Activated CD4-positive, alpha-beta T cell treated with anti-CD3 and anti-CD28 coated beads, Interleukin-10, Interleukin-2, amounts not matched to agents 100 ng/mL and 50 ng/mL, durations not matched to agents 16 hours and 8 hours (primary cell): ENCODE data around the gene ZDHHC11.
"Not testable (repeated sequence)": the region's sequence is repeated elsewhere in the genome, so short reads cannot be mapped to it uniquely, and the experiment has no call there.

Experiments used
- DNase-seq: peaks from one replicate; pipeline ENCODE4 v3.0.0-alpha.2; 2020

Gene ZDHHC11

GRCh38 chr5:850511-851006, at the start of gene ZDHHC11:
Gene ZDHHC11, minus strand, starts transcription at chr5:850986. Its CDS starts 384 bp downstream, at chr5:850602.
- no peak for DNase-seq

- no peak for DNase-seq
These were observed 42.9 kb upstream of the ZDHHC11 start for GRCh38 chr5:893711-894110.

GRCh38 chr5:893137-893506, 42.3 kb upstream of the ZDHHC11 start:
- no peak for DNase-seq

GRCh38 chr5:892394-893136, 41.8 kb upstream of the ZDHHC11 start, which contains the start of the genes BRD9 and TRIP13:
Gene BRD9, minus strand, starts transcription at chr5:892801. Its CDS starts 144 bp downstream, at chr5:892657.
Gene TRIP13, plus strand, starts transcription at chr5:892884. Its CDS starts 115 bp downstream, at chr5:892999.
- DNase-seq = peak; percentile 91

GRCh38 chr5:891837-892393, 41.1 kb upstream of the ZDHHC11 start:
- no peak for DNase-seq

GRCh38 chr5:891117-891836, 40.5 kb upstream of the ZDHHC11 start:
- DNase-seq = no peak

- no peak for DNase-seq
These were observed 38.4 kb upstream of the ZDHHC11 start for GRCh38 chr5:889075-889710.

GRCh38 chr5:888638-889035, 37.9 kb upstream of the ZDHHC11 start:
- DNase-seq = no peak

GRCh38 chr5:887947-888637, 37.3 kb upstream of the ZDHHC11 start:
- DNase-seq = no peak

- no peak for DNase-seq
These were observed 36.0 kb upstream of the ZDHHC11 start for GRCh38 chr5:886716-887325.

GRCh38 chr5:886036-886435, 35.2 kb upstream of the ZDHHC11 start:
- no peak for DNase-seq

GRCh38 chr5:885529-885928, 34.7 kb upstream of the ZDHHC11 start:
- no peak for DNase-seq

GRCh38 chr5:885127-885442, 34.3 kb upstream of the ZDHHC11 start:
- no peak for DNase-seq

GRCh38 chr5:884345-885126, 33.8 kb upstream of the ZDHHC11 start:
- DNase-seq = no peak

GRCh38 chr5:883475-884181, 32.8 kb upstream of the ZDHHC11 start:
- DNase-seq = no peak

- DNase-seq = no peak
These were observed 31.7 kb upstream of the ZDHHC11 start for GRCh38 chr5:882253-883183.

- DNase-seq = no peak
These were observed 30.8 kb upstream of the ZDHHC11 start for GRCh38 chr5:881551-881935.

- DNase-seq = no peak
These were observed 30.2 kb upstream of the ZDHHC11 start for GRCh38 chr5:880816-881550.

- not testable (repeated sequence) for DNase-seq
These were observed 27.9 kb upstream of the ZDHHC11 start for GRCh38 chr5:878677-879076.
